ENCODE measurements around the gene DUSP7.

DNA sequence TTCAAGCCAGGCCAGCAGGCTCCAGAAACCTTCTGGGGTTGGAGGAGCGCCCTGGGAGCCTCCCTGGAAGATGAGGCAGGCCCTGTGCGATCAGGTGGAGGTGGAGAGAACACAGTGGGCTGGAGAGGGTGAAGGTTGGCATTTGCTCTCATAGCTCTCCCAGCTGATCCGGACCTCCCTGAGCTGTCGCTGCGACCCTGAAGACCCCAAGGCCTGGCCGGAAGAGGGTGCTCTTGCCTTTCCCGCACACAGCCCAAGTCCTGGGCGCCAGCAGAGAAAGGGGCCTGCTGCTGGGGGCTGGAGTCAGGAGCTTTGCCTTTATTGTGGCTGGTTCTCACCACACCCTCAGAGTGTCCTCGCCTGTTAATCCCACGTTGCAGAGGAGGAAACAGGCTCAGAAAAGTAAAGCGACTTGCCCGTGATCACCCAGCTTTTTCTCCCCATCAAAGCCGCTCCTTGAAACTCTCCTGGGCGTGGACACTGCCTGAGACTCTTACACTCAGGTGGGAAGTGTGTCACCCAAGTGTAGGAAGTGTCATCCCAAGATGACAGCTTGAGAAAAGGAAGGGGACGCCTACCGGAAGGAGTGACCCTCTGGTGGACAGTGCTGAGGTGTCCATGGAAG is 52.1 kb downstream of the DUSP7 start:
- TF ChIP-seq, protein P1, sequence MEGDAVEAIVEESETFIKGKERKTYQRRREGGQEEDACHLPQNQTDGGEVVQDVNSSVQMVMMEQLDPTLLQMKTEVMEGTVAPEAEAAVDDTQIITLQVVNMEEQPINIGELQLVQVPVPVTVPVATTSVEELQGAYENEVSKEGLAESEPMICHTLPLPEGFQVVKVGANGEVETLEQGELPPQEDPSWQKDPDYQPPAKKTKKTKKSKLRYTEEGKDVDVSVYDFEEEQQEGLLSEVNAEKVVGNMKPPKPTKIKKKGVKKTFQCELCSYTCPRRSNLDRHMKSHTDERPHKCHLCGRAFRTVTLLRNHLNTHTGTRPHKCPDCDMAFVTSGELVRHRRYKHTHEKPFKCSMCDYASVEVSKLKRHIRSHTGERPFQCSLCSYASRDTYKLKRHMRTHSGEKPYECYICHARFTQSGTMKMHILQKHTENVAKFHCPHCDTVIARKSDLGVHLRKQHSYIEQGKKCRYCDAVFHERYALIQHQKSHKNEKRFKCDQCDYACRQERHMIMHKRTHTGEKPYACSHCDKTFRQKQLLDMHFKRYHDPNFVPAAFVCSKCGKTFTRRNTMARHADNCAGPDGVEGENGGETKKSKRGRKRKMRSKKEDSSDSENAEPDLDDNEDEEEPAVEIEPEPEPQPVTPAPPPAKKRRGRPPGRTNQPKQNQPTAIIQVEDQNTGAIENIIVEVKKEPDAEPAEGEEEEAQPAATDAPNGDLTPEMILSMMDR (IDR thresholded peaks at IDR 0.05) = peak in 2 of 4 experiments; percentile 24 to 37
- TF ChIP-seq POLR2A (IDR thresholded peaks at IDR 0.05) = no peak
- TF ChIP-seq POLR2AphosphoS5 (IDR thresholded peaks at IDR 0.05) = no peak
